Activated naive CD8-positive, alpha-beta T cell (primary cell): Measurements from ENCODE around the gene PDGFB.

Experiments
- H3K27ac Mint-ChIP-seq: one replicate; pipeline ENCODE4 v1.8.0; 2021; ENCODE audit warnings: mixed read lengths
- H3K27me3 Mint-ChIP-seq: one replicate; pipeline ENCODE4 v1.8.0; 2021; ENCODE audit warnings: mixed read lengths
- H3K36me3 Mint-ChIP-seq: one replicate; pipeline ENCODE4 v1.8.0; 2021; ENCODE audit warnings: mixed read lengths
- H3K4me1 Mint-ChIP-seq: one replicate; pipeline ENCODE4 v1.8.0; 2021; ENCODE audit warnings: low read depth, mixed read lengths
- H3K4me3 Mint-ChIP-seq: one replicate; pipeline ENCODE4 v1.8.0; 2021; ENCODE audit warnings: mild to moderate bottlenecking, mixed read lengths
- H3K9me3 Mint-ChIP-seq: one replicate; pipeline ENCODE4 v1.8.0; 2021; ENCODE audit warnings: low read depth, mixed read lengths

PDGFB gene

DNA sequence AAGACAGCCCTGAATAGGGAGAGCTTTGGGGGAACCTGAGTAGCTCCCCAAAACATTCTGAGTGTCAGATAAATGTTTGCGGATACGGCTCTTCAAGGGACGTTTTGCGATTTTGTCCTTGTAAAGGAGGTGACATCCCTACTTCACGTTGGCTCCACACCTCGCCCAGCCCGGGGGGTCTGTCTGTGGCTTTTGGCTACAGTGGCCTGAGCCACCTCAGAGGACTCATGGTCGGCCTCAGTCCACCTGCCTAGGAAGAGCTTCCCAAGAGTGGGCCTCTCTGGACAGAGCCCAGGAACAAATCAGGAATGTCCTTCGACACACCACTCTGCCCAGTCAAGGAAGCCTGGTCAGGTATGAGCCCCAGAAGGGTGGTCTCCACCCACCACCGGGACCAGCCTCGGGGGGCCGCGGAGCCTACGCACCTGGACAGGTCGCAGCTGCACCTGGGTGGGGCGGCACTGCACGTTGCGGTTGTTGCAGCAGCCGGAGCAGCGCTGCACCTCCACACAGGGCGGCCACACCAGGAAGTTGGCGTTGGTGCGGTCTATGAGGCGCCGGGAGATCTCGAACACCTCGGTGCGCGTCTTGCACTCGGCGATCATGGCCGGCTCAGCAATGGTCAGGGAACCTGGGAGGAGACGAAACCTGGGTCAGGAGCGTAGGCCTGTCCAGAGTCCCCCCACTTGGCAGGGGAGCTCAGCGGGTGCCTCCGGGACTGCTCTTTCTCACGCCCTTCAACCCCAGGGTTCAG, 13.4 kb downstream of the PDGFB start:
- Mint-ChIP-seq H3K9me3 (no peaks in the 10 kb centered on the region), H3K4me1 (peaks cover 30% of the 10 kb centered on the region), H3K4me3 (no peak overlapping the region), H3K27ac (no peak overlapping the region), H3K36me3 (no peaks in the 10 kb centered on the region), H3K27me3 (peaks cover 8% of the 10 kb centered on the region)

DNA sequence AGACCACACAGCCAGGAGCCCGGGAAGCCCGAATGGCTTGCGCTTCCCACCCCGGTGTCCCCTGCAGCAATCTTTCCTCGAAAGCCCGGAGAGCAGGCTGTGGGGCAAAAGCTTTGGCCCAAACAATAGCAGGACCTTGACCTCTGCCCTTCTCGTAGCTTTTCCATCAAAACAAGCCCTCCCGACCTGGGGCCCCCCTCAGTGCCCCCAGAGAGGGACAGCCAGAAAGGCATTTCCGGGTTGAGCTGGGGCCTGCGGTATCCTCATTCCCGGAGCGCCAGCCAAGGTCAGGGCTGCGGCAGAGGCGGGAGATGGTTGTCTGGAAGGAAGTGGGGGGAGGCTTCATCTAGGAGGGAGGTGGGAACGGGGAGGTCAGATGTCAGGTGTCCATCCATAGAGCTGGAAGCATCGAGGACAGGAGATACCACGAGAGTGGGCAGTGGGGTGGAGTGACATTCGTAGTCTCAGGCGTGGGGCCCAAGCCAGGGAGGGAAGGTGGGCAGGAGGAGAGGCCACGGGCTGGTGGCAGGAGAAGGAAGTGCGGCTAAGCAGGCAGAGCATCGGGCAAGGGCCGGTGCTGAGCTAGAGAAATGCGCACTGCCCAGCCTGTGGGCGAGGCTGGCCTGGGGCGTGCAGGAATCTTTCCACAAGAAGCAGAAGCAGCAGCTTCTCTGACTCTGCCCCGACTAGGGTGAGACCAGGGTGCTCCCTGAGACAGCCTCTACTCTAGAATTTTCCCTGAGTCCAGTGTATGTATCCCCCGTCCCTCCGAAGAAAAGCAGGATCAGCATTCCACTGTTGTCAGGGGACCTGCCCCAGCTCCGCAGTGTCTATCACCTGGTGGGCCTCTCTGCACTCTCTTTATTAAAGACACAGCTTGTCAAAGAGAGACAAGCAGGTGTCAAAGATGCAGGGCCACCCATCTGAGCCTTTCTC, 14.3 kb downstream of the PDGFB start:
- Mint-ChIP-seq H3K36me3 (no peaks in the 10 kb centered on the region), H3K9me3 (no peaks in the 10 kb centered on the region), H3K27me3 (peaks cover 6% of the 10 kb centered on the region), H3K27ac (no peak overlapping the region), H3K4me3 (no peak overlapping the region), H3K4me1 (peaks cover 22% of the 10 kb centered on the region)

DNA sequence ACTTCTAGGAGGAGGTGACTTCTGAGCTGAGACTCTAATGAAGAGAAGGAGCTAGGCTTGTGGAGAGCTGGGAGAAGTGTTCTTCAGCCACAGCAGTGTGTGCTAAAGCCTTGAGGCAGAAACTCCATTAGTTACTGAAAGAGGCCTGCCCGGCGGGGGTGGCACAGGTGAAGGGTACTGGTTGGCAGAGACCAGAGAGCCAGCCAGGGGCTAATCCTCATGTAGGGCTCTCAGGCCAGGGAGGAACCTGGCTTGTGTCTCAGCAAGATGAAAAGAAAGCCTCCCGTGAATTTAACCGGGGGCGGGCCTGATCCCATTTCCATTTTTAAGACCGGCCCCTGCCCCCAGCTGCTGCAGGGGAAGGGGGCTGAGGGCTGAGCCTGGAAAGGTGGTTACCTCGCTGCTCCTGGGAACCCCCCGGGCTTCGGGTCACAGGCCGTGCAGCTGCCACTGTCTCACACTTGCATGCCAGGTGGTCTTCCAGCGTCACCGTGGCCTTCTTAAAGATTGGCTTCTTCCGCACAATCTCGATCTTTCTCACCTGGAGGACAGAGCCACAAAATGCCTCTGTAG, 15.0 kb downstream of the PDGFB start:
- no peaks in the 10 kb centered on the region for H3K36me3 Mint-ChIP-seq
- no peak overlapping the region for H3K4me3 Mint-ChIP-seq
- H3K27ac Mint-ChIP-seq: no peak overlapping the region
- peaks cover 6% of the 10 kb centered on the region for H3K27me3 Mint-ChIP-seq
- H3K4me1 Mint-ChIP-seq: peaks cover 17% of the 10 kb centered on the region
- no peaks in the 10 kb centered on the region for H3K9me3 Mint-ChIP-seq

DNA sequence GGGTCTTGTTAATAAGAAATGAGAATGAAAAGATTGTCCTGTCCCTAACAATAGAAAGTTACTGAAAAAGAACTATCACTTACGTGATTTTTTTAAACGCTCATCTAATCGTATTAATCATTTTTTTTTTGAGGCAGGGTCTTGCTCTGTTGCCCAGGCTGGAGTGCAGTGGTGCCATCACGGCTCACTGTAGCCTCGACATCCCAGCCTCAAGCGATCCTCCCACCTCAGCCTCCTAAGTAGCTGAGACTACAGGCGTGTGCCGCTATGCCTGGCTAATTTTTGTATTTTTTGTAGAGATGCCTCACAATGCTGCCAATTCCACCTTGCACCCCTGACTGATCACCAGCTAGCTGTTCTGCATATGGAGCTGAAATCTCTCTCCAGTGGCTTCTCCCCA, 15.7 kb downstream of the PDGFB start:
- peaks cover 8% of the 10 kb centered on the region for H3K27me3 Mint-ChIP-seq
- H3K27ac Mint-ChIP-seq: no peak overlapping the region
- H3K9me3 Mint-ChIP-seq: no peaks in the 10 kb centered on the region
- H3K36me3 Mint-ChIP-seq: no peaks in the 10 kb centered on the region
- H3K4me1 Mint-ChIP-seq: peaks cover 10% of the 10 kb centered on the region
- no peak overlapping the region for H3K4me3 Mint-ChIP-seq

DNA sequence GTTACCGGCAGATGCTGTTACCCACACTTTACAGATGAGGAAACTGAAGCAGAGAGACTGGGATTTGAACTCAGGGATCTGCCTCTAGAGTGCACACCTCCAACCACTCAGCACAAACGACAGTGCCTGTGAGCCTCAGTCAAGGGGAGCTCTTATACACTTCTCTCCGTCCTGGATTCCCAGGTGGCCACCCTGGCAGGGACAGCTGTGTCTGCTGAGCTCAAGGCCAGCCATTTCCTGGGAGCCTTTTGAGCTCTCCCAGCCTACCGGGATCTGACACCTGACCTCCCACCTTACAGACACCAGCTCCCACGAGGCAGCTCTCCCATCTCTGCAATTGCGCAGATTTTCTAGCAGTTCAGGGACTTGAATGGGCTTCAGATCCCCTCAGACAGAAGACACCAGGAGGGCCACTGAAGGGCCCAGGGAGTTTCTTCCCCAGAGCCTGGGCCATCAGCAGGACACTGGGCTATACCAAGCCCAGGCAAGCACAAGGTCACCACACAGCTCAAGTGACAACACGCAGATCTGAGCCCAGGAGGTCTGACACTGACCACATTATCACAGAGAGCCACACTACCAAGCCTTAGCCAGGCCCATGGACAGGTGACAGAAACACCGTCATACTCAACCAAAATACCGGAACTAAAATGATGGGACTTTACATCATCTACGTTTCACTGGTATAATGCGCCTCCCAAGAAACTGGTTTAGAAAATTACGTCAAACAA, 17.1 kb downstream of the PDGFB start:
- Mint-ChIP-seq H3K27ac (no peak overlapping the region), H3K9me3 (no peaks in the 10 kb centered on the region), H3K4me1 (peaks cover 12% of the 10 kb centered on the region), H3K27me3 (peaks cover 12% of the 10 kb centered on the region), H3K36me3 (no peaks in the 10 kb centered on the region), H3K4me3 (no peak overlapping the region)

DNA sequence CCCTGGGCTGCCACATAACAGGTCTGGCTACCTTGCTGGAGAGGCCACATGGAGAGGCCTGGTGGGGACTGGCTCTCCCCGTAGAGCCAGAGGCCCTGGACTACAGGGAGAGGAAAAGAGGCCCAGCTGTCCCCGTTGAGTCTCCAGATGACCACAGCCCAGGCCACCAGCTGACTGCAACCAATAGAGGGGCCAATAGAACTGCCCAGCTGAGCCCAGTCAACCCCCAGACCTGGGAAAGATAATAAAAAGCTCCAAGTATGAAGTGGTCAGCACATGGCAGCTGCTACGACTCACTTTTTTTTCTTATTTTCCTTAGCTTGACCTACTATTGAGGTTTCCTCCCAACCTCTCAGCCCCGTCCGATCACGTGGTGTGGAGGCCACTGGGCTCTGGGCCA, 18.4 kb downstream of the PDGFB start:
- no peak overlapping the region for H3K27ac Mint-ChIP-seq
- H3K27me3 Mint-ChIP-seq: peaks cover 10% of the 10 kb centered on the region
- no peaks in the 10 kb centered on the region for H3K36me3 Mint-ChIP-seq
- no peak overlapping the region for H3K4me3 Mint-ChIP-seq
- H3K9me3 Mint-ChIP-seq: no peaks in the 10 kb centered on the region
- H3K4me1 Mint-ChIP-seq: peaks cover 10% of the 10 kb centered on the region

DNA sequence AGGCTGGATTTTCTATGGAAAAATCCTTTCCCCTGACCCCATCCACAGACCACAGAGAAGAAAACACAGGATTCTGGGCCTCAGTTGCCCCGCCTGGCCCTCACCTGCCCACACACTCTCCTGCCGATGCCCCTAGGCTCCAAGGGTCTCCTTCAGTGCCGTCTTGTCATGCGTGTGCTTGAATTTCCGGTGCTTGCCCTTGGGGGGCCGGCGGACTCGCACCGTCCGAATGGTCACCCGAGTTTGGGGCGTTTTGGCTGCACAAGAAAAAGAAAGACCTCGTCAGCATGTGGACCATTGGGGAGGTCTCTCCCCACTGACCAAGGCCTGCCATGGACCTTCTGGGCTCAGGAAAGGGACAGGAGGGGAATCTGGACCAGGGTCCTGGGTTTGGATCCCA, 19.2 kb downstream of the PDGFB start:
- H3K4me1 Mint-ChIP-seq: peaks cover 11% of the 10 kb centered on the region
- peaks cover 9% of the 10 kb centered on the region for H3K27me3 Mint-ChIP-seq
- no peak overlapping the region for H3K4me3 Mint-ChIP-seq
- H3K9me3 Mint-ChIP-seq: no peaks in the 10 kb centered on the region
- H3K27ac Mint-ChIP-seq: no peak overlapping the region
- no peaks in the 10 kb centered on the region for H3K36me3 Mint-ChIP-seq

DNA sequence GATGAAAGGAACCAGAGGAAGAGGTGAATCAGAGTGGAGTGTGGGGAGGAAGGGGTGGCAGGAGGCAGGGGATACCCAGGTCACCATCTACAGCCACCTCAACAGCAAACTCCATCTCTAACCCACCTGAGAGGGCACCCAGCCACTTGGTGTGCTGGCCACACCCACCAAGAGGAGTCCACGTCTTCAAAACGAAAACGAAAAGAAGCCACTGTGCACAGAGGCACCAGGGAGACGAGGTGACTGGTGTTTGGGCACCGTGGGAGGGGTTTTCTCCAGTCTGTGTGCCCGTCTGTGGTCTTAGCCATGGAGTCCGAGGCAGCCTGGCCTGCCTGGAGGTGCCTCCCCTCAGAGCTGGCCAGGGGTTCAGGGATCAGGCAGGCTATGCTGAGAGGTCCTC, 20.2 kb downstream of the PDGFB start:
- Mint-ChIP-seq H3K4me1 (peaks cover 6% of the 10 kb centered on the region), H3K36me3 (no peaks in the 10 kb centered on the region), H3K27me3 (peaks cover 6% of the 10 kb centered on the region), H3K27ac (no peak overlapping the region), H3K4me3 (no peak overlapping the region), H3K9me3 (no peaks in the 10 kb centered on the region)

DNA sequence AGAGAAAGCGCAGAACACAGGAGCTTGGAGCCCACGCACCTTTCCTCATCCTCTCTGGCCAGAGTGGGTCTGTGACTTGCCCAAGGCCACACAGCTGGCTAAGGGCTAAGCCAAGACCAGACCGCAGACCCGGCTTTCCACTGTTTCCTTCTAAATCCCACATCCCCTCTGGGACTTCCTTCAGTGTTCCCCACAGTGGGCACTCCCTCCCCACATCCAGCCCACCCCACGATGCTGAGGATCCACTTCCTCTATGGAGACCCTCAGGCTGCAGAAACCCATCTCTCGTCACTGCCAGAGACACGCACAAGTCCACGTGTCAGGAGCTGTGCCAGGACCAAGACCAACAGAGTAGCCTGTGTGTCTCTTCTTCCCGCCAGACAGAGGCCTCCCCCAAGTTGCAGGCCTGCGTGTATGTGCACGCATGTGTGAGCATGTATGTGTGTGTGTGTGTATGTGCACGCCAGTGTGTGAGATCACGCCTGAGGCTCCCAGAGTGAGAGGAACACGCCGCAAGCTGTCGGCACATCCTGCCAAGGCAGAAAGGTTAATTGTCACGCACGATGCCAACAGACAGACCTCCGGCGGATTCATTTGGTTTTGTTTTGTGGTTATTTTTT, 21.6 kb downstream of the PDGFB start:
- H3K27ac Mint-ChIP-seq: peak overlapping the region; percentile 54
- no peaks in the 10 kb centered on the region for H3K36me3 Mint-ChIP-seq
- peaks cover 6% of the 10 kb centered on the region for H3K4me1 Mint-ChIP-seq
- H3K9me3 Mint-ChIP-seq: no peaks in the 10 kb centered on the region
- H3K4me3 Mint-ChIP-seq: no peak overlapping the region
- H3K27me3 Mint-ChIP-seq: peaks cover 6% of the 10 kb centered on the region

DNA sequence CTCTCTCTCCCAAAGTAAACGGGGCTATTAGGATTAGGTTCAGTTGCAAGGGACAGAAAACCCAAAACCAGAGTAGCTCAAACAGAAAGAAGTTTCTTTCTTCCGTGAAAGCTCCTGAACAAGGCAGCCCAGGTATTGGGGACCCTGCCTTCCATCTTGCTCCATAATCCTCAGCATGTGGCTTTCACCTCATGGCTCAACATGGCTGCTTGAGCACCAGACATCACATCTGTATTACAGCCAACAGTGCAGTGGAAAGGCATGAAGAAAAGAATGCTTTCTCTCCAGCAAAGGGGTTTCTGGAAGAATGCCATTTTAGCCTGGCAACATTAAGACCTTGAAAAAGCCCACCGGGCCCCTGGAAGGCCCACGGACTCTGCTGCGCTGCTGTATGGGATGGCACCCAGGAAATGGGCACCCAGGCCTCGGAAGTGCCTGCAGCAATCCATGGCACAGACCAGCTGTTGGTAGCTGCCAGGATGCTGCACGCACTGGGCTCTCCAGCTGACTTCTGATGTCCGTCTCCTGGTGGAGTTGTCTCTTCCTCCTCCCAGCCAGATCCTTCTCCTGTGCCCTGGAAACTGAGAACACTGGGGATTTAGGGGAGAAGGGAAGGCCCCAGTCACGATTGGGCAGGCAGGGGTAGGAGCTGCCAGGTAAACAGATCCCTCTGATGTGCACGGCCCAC, 22.6 kb downstream of the PDGFB start:
- Mint-ChIP-seq H3K9me3 (no peaks in the 10 kb centered on the region), H3K27ac (no peak overlapping the region), H3K4me1 (peaks cover 6% of the 10 kb centered on the region), H3K4me3 (no peak overlapping the region), H3K27me3 (peaks cover 9% of the 10 kb centered on the region), H3K36me3 (no peaks in the 10 kb centered on the region)

DNA sequence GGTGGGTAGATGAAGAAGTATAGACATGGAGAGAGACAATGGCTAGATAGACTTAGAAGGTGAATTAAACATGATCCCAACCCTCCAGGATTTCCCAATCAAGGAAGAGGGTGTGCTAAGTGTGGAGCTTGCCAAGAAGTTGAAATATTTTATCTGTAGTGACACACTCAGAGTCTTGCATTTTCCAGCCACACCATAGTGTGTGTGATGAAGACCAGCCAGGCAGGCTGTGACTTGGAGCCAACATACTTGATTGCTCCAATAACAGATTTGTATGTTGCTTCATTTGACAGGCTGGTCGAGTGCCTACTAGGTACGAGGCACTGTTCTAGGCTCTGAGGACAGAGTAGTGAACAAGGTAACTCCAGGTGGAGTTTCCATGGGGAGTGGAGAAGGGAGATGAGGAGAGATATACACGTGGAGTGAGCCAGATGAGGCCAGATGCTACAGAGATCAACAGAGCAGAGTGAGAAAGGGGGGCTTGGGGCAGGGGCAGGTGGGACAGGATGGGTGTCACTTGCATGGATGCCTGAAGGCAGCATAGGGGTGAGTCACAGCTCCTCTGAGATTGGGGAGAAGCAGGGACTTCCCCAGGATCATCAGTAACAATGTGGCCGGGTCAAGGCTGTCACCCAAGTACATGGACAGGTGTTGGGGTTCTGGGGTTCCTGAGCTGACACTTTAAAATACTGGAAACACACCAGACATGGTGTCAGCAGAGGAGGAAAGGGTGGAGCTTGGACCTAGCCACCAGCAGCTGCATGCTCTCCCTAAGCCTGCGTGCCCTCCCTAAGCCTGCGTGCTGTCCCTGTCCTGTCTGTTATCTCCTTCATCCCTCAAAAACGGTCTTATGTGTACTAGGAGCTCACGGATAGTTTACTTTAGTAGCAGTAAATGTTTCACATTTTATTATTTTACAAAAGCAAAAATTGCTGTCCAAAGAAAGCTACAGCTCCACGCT, 23.6 kb downstream of the PDGFB start:
- no peak overlapping the region for H3K27ac Mint-ChIP-seq
- no peak overlapping the region for H3K4me3 Mint-ChIP-seq
- peaks cover 9% of the 10 kb centered on the region for H3K27me3 Mint-ChIP-seq
- peaks cover 6% of the 10 kb centered on the region for H3K4me1 Mint-ChIP-seq
- H3K9me3 Mint-ChIP-seq: no peaks in the 10 kb centered on the region
- H3K36me3 Mint-ChIP-seq: no peaks in the 10 kb centered on the region

DNA sequence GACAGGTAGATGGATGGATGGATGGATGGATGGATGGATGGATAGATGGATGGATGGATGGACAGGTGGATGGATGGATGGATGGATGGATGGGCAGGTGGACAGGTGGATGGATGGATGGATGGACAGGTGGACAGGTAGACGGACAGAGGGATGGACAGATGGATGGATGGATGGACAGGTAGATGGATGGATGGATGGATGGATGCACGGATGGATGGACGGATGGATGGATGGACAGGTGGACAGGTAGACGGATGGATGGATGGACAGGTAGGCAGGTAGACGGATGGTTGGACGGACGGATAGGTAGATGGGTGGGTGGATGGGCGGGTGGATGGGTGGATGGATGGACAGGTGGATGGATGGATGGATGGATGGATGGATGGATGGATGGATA, 24.3 kb downstream of the PDGFB start:
- H3K4me1 Mint-ChIP-seq: peaks cover 6% of the 10 kb centered on the region
- peaks cover 11% of the 10 kb centered on the region for H3K27me3 Mint-ChIP-seq
- H3K4me3 Mint-ChIP-seq: no peak overlapping the region
- H3K36me3 Mint-ChIP-seq: no peaks in the 10 kb centered on the region
- no peaks in the 10 kb centered on the region for H3K9me3 Mint-ChIP-seq
- H3K27ac Mint-ChIP-seq: no peak overlapping the region
